Stimulated activated CD4-positive, alpha-beta T cell treated with anti-CD3 and anti-CD28 coated beads, Interleukin-1b, Interleukin-23, amount 100 ng/mL, for 48 hours (primary cell): ENCODE measurements around the gene FSTL4.
"Not testable (repeated sequence)": the region's sequence is repeated elsewhere in the genome, so short reads cannot be mapped to it uniquely, and the experiment has no call there.

Experiments used
- DNase-seq: peaks from one replicate; pipeline ENCODE4 v3.0.0-alpha.2; 2020

Gene FSTL4

DNA sequence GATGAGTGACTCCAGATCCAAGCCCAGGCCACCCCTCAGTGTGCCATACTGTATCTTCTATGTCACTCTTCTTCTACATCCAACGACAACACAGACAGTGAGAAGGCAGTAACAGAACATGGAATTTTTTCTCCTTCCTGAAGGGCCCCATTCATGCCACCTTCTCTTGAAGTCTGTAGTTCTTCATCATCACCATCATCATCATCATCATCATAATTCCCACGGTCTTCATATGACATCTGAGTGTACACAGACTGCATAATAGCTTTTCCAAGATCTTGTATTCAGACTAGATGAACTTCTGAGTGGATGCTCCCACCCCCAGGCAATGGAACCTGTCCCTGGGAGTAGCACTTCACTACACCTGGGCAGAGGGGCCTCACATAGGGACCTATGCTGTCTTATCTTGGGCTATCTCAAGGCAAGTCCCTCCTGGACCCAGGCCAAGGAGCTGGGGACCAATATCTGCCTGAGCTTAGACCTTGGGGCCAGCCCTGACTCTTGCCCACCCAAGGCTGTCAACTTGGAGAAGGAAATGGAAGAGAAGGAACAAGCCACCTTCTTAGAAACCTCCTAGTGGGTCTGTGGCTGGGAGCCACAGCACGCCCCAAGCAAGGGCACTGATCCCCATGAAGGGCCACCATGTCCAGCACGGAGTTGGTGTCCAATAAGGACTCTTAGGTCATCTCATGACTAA lies 159.1 kb downstream of the FSTL4 start:
- no peak for DNase-seq

DNA sequence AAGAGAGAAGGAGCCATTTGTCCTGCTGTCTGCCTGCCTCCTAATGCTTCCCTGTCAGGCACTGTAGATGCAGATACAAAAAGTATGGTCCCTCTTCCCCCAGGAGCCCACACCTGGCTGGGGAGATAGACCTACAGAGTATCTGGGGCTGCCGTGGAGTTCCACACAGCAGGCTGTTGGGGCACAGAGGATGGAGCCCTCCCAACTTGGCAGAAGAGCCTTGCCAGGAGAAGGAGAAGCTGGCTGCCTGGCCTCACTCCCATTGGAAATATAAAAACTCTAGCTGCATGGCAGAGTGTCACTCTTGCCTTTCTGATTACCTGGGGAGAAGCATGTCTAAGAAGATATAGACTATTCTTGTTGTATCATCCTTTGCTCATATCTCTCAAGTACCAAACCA lies 160.4 kb downstream of the FSTL4 start:
- DNase-seq: no peak

DNA sequence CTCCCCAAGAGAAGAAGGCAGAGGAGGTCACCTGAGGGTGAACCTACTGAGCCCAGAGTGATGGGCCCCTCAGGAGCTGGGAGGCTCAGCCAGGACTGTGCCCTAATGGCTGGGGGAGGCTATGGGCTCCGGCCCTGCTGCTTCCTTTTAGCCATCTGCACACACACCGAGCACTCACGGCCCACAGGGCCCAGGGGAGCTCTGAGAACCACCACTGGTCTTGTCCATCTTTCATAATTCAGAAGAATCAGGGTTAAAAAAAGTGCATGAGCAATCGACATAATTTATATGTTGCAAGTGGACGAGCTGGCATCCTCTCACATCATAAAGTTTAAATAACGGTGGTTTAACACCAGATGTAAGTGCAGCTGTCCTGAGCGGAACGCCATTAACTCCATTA lies 162.1 kb downstream of the FSTL4 start:
- no peak for DNase-seq

DNA sequence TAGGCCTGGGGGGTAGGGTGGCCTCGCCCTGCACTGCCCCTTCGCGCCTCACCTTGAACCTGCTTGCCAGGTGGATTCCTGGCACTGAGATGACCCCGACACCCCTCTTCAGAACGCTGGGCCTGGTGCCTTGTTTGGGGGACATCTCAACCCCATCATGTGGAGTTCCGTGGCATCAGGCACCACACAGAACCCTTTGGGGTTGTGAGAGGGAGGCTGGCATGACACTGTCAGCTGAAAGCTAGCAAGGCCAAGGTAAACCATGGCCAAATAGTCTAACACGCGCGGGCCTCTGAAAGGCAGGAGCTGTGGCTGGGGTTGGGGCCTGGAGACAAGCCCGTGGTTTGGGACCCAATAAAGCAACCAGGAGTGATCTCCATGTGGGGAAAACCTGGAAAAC lies 163.2 kb downstream of the FSTL4 start:
- no peak for DNase-seq

DNA sequence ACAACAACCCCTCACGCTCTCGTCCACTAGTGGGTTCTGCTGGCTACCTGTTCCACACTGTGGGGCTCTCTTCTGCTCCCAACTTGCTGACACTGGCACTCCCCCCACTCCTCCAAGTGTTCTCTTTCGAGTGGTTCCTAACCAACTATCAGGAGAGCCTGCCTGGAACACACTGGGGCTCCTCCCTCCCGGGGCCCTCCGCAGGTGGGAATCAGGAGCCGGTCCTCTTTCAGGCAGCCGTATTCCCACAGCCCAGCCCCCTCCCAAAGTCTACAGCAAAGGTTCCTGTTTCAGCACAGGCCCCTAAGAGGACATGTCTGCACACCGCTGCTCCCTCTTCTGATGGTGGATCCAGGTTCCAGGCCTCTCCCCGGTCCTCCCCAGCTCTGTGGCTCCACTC lies 165.9 kb downstream of the FSTL4 start:
- DNase-seq: no peak

DNA sequence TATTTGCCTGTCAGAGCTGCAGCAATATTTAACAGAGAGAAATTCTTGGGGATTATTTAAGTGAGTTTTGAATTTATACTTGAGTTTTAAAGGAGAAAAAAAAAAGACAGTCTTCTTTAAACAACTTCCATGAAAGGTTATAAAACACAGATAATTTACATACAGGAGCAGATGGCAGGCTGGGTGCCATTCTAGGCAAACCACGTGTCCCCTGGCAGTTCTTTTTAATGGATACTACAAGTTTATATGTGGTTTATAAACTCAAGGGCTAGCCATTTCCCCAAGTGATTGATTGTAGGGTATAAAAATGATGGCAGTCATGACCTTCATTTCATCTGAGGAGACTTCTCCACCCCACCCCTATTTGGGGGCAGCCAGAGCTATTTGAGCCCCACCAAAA lies 166.6 kb downstream of the FSTL4 start:
- no peak for DNase-seq

DNA sequence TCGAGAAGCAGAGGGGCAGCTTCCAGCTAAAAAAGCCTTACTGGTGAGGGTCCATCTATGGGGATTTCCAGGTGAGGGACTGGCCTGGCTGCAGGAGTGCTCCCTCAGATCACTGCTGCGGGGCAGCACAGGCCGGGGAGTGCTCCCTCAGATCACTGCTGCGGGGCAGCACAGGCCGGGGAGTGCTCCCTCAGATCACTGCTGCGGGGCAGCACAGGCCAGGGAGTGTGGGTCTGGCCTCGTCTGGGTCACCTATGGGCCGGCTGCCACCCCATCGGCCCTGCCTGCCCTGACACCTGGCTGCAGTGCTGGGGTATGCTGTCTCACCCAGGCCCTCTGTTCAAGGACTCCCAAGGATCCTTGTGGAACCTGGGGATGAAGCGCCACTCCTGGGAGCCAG lies 167.1 kb downstream of the FSTL4 start:
- DNase-seq: not testable (repeated sequence)

DNA sequence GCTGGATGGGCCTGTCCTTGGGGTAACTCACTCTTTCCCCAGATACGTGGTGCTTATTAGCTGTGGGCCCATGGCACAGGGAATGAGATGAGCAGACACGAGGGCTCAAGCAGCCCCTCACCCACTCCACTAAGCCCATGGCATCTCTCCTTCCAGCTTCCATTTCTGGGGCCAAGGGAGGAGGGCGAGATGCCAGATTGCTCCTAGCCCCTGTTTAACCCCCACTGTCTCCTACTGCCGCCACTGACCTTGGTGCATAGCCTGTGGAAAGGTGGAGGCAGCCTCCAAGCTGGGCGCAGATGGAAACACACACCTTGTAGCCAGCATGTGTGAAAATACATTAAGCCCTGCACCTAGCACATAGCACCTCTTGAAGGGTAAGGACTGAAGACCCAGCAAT lies 167.6 kb downstream of the FSTL4 start:
- no peak for DNase-seq

DNA sequence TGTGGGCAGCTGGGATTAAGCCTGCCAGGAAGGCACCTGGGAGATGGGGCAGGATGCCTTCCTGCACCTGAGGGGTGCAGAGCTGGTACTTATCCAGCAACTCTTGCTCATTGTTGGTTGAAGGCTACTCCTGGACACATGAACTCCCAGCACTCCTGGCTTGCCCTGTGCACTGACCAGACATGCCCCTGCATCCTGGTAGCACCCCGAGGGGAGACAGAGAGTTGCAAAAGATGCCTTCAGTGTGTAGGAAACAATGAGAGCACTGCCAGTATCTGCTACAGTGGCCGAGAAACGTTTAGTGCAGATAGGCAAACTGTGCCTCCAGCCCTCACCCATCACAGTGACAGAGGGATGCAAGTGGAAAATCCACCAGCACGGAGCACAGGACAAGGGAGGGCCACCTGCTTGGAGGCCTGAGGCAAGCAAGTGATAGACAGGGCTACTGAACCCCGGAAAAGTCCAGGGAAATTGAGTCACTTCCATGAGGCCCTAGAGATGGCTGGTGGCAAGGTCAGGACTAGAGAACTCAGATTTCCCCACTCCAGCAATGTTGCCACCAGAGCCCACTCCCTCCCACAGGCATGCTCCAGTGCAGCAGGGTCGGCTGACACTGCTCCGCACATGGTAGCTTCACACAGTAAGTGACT lies 171.1 kb downstream of the FSTL4 start:
- no peak for DNase-seq

DNA sequence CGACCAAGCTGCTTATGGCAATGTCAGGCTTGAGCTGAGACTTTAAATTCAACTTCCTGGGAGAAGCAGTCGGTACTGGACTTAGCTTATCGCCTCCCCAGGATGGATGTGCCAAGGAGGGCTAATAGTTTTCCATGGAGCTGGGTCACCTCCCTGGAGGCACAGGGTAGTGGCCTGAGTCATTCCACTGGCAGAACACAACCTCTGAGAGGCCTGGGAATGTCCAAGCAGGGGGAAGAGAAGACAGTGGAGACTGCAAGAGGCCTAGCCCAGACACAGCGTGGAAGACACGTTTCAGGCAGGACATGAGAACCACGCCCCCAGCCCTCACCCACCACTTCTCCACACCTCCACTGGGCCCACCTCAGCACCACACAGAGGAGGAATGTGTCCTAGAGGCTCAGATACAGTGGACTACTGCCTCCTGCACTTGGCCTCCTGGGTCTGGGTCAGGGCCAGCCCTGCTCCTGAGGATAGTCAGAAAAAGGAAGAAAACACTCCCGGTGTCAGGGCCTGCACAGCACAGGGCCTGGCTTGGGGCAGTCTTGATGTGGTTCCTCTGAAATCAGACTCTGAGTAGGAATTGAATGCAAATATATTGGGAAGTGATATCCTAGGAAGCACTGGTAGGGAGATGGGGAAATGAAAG lies 171.8 kb downstream of the FSTL4 start:
- DNase-seq: no peak

DNA sequence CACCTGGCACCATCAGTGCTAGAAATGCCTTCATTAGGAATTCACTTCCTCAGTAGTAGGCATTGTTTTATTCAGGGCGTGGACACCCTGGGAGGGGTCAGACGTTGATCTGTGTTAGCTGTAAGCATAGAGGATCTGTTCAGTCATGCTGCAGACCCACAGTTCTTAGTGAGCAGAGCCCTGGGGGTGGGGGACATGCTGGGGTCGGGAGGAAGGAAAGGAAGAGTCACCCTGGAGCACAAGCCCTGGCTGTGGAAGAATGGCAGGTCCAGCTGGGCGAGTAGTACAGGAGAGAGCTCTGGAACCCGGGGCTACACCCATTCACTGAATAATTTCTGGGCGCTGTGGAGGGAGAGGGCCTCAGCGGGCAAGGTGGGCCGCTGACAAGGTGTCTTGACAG lies 172.5 kb downstream of the FSTL4 start:
- no peak for DNase-seq

DNA sequence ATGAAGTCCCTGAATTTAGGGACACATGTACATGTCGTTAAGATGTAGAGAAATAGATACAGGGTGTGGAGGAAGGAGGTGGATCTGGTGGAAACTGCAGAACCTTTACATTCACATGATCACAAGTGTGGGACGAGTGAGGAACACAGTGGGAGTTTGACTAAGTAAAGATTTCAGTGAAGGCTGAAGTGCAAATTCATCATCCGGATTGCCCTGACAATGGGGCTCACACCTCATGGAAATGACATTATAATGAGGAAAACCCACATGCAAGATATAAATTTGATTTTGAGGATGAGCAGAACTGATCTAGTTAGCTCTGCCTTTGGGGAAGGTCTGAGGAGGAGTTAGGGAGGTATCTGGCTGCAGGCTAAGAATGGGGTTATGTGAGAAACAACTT lies 173.9 kb downstream of the FSTL4 start:
- no peak for DNase-seq

DNA sequence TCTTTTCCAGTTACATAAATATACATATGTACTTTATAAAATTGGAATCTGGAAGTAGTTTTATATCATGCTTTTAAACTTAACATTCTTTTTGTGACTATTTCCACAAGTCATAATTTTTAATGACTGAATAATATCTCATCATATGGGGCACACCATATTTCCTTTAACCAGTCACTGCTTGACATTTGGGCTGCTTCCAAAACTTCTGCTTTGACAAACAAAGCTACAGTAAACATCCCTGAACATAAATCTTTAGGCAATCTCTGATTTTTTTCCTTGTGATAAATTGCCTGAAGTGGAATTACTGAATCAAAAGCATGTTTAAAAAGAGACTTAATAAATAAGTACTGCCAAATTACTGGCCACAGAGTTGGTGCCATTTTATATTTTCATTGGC lies 178.0 kb downstream of the FSTL4 start:
- no peak for DNase-seq

DNA sequence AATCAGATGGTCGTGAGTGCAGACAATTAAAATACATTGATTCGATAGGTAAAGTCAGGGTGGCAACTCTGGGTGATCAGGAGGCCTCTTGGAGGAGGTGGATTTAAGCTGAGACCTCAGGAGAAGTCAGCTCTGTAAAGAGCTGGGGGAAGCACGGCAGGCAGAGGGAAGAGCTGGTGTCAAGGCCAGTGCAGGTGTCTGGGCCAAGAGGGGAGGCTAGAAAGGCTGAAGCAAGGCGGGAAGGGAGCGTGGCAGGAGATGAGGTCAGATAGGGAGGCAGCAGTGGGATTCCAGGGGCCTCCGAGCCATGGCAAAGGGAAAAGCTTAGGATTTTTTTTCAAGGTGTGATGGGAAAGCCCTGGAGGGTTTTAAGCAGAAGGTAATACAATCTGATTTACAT lies 178.7 kb downstream of the FSTL4 start:
- no peak for DNase-seq

DNA sequence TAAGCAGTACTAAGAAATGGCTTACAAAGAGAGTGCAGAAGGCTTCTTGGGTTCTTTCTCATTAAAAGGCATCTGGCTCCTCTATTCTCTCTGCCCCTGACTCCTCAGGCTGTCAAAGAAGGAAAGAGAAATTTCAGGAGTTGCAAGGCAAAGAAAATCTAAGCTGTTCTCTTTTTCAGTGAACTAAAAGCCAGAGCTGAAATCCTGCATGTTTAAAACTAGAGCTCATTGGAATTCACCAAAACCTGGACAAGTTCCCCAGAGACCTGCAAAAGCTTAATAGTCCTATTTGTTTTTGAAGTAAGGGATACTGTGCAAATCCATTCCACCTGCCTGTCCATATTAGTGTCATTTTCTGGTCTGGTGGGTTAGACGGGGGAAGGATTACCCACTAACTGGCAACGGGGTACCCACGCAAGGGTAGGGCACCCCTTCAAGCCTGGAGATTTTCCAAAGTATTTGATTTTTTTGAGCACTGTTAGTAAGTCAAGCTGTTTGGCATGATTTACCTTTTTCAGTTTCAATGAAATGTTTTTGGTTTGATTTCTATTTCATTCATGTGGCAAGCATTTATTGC lies 179.3 kb downstream of the FSTL4 start:
- no peak for DNase-seq

DNA sequence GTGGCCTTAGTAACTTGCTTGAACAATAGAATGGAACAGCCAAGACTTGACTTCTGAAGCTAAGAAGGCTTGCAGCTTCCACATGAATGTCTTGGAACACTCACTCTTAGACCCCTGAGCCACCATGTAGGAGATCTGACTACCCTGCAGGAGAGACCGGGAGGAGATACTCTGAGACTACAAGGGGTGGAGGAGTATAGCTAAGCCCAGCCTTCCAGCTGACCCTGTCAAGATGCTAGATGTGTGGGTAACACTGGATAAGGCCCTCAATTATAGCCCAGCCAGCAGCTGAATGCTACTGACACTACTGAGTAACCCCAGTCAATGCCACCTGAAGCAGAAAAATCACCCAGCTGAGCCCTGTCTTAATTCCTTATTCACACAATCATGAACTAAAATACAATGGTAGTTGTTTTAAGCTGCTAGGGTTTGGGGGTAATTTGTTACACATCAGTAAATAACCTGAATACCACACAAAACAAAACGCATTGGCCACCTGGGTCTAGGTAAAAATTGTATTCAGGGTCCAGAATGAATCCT lies 180.9 kb downstream of the FSTL4 start:
- DNase-seq: no peak

DNA sequence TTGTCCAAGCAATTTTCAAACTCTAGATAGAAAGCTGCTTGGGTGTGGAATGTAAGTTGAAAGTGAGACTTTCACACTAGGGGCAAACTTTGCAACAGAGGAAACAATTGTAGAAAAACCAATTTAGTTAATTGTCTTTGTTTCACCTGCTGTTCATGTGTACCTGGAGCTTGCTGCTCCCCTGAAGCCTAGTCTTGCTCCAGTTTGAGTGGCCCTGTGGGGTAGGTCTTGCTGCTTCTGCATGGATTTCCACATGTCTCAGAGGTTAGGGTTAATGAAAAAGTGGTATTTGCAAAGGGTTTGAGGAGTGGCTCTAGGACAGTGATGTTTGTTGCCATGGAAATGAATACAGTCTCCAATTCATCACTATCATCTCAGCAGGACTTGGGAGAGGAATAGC lies 182.2 kb downstream of the FSTL4 start:
- DNase-seq: no peak

DNA sequence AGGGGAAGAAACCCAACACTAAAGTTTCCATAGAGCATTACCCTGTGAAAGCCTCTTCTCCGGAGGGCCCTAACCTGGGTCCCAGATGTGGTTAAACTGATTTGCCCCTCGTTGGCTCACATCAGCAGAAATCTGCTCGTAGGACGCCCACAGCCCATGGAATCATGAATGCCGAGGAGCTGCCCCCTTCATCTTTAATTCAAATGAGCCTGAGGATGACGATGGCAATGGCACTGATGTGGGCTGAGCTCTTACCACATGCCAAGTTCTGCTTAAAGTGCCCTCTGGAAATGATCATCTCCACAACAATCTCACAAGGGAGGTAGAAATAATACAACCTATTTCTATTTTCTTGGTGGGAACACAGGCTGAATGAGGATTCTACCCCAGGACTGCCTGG lies 183.3 kb downstream of the FSTL4 start:
- DNase-seq: no peak

DNA sequence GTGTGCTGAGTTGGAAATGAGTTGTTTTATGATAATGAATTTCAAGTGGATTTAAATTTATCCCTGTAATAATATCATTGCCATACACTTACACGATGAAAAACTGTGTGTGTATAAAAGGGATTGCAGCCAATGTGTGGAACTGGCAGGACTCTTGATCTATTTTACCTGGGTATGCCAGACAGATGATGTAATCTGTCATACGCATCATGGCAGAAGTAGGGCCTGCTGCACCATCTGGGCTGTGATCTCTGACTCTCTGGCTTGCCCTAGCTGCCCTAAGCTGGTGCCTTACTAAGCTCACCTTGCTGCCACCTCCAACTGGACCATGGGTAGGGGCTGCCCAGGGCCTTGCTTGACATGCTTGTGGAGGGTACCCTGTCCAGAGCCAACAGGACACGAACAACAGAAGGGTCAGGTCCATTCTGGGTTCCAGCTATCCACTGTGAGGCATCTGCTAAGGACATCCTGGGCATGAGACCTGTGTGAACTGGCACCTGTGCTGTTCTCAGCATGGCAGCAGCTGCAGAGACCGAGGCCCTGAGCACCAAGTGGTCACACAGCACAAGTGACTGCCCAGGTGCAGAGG lies 184.2 kb downstream of the FSTL4 start:
- no peak for DNase-seq

DNA sequence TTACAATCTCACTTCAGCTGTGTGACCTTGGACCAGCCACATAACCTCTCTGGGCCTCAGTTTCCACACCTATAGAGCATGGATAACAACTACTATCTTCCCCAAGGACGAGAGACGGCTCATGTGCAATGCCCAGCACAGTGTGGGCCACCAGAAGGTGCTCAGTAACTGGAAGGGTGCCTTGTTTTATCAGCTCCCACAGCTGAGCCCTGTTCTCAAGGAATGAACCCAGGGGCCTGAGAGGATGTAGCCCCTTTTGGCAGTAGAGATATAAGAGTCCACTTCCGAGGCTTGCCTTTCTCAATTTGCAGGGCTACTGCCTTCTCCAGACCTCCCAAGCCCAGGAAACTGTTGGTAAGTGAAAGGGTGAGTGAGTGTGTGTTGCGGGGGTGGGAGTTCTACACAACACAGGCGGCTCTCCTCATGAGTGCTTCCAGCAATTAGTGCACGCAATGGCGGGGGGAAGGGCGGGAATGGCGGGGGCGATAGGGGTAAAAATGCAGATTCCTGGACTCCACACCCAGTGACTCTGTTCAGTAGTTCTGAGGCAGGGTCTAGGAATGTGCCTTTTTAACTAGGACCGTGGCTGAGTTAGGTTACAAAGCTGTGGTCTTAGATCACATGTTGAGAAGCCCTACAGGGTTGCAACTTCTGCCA lies 185.1 kb downstream of the FSTL4 start:
- DNase-seq: no peak

DNA sequence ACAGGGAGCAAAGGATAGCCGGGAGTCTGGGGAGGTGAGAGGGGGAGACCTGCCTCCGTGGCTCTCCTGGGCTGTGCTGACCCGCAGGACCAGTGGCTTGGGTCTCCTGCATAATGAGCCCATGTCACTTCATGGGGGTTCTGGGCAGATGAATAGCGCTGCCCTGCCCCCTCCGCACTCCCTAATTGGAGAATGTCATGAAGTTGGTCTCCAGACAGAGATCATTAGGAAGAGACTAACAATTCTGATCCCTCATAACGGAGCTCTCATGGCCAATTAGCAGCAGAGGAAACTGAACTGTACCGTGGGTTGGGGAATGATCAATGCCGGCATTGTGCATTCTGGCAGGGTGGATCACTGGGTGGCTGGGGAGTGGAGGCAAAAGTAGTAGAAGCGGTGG lies 186.1 kb downstream of the FSTL4 start:
- no peak for DNase-seq

DNA sequence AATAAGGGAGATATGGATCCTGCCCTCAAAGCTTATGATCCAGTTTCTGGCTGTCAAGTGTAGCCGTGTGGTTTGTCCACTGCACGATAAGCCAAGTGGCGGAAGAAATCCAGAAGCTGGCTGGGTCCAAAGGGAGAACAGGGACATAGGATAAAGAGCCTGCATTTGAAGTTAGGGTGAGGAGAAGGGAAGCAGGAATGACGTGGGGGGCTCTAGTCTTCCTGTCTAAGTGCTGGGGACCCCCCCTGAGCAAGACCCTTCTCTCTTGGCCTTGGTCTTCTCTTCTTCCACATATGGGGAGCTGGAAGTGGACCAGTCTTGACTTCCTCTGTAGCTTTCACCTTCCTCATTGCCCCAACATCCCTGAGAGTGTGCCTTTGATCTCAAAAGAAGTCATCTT lies 186.6 kb downstream of the FSTL4 start:
- DNase-seq: no peak

DNA sequence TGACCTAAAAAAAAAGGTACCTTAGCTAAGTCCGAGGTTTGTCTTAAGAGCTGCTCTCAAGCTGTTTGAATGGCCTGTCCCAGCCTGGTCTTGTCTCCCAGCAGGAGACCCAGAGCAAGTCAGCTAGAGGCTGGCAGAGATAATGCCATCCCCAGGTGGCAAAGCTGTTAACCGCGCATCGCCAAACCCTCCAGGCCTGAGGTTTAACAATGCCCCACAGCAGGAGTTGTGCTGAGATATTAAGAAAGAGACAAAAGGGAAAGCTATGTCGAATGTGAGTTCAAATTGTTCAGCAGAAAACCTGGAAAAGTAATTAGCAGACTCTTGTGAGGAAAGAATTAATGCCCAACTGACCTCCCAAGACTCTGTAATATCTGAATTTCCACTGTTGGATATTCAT lies 187.1 kb downstream of the FSTL4 start:
- DNase-seq: no peak
